Panc1 (cell line): ENCODE measurements around the gene PDCD4. TPM values are rescaled to one million over a fixed set of nuclear protein-coding genes. Genes with fewer than 3 reads are reported as not detected.

ENCODE experiments used
- ATAC-seq: fragments of 200-7000 bp; cut with Tn5 transposase; 2 replicates; pipeline ENCODE4 v1.9.1; 2020; ENCODE audit warnings: mild to moderate bottlenecking, moderate library complexity
- BruUV-seq: library from RNA; stranded (reverse); fragments of 400-500 nt; replicated peaks from 2 replicates; lab custom pipeline; 2021; lab: Mats Ljungman, UMichigan
- CTCF ChIA-PET: fragments of 300-600 bp; sonication (Branson Sonifier 250); formaldehyde crosslinking; loops from one replicate; lab custom pipeline; 2022; ENCODE audit warnings: antibody characterized with exemption; lab: Charles Lee
- POLR2A ChIA-PET: fragments of 300-600 bp; sonication (Branson Sonifier 250); formaldehyde crosslinking; loops from one replicate; lab custom pipeline; 2022; ENCODE audit warnings: antibody characterized with exemption; lab: Charles Lee
- DNase-seq: peaks from one replicate; pipeline ENCODE4 v3.0.0-alpha.2; 2010; ENCODE audit warnings: low read depth, low spot score
- H3K27ac ChIP-seq: 2 replicates; pipeline ENCODE4 v1.5.1; 2011; ENCODE audit warnings: mild to moderate bottlenecking, low read length, inconsistent platforms
- H3K27me3 ChIP-seq: fragments of 200-500 bp; sonication (Bioruptor generic); 2 replicates; pipeline ENCODE4 v1.6.0; 2014; ENCODE audit warnings: low read length, inconsistent platforms; ENCODE audit not compliant: control insufficient read depth, insufficient read depth
- H3K36me3 ChIP-seq: fragments of 200-500 bp; sonication (Bioruptor generic); 2 replicates; pipeline ENCODE4 v1.5.1; 2014; ENCODE audit warnings: inconsistent platforms, mild to moderate bottlenecking, low read length, moderate library complexity; ENCODE audit not compliant: control insufficient read depth, insufficient read depth
- H3K4me1 ChIP-seq: 2 replicates; pipeline ENCODE4 v1.5.1; 2011; ENCODE audit warnings: inconsistent platforms, mild to moderate bottlenecking, low read length, moderate library complexity; ENCODE audit not compliant: control insufficient read depth, insufficient read depth
- H3K4me3 ChIP-seq, 2 experiments: 2 replicates each; pipeline ENCODE4 v1.5.1; 2011 to 2012; ENCODE audit warnings: low read depth in 2 of 2, low read length in 2 of 2, mild to moderate bottlenecking in 2 of 2, inconsistent platforms in 1 of 2, moderate library complexity in 1 of 2
- H3K9me3 ChIP-seq: fragments of 200-500 bp; sonication (Bioruptor generic); 2 replicates; pipeline ENCODE4 v1.5.1; 2014; ENCODE audit warnings: low read depth, mild to moderate bottlenecking, inconsistent platforms, low read length, moderate library complexity; ENCODE audit not compliant: control insufficient read depth, insufficient read depth
- POLR2AphosphoS5 ChIP-seq: IDR thresholded peaks from 2 replicates; pipeline ENCODE4 v1.6.1; 2012; ENCODE audit warnings: mild to moderate bottlenecking, low read depth, low read length, moderate library complexity
- SIN3A ChIP-seq: IDR thresholded peaks from 2 replicates; pipeline ENCODE4 v1.6.1; 2012; ENCODE audit warnings: low read depth, mild to moderate bottlenecking, low read length, moderate library complexity, borderline replicate concordance; ENCODE audit not compliant: insufficient read depth
- TCF7L2 ChIP-seq: IDR thresholded peaks from 2 replicates; pipeline ENCODE4 v1.6.1; 2011; ENCODE audit warnings: mild to moderate bottlenecking, low read depth, low read length, inconsistent platforms
- in situ Hi-C: cut with HindIII; loops from 2 replicates; pipeline ENCODE4 v1.10.0; 2016; ENCODE audit warnings: low sequenced_read_pairs, low pct_unique_long_range_greater_than_20kb
- intact Hi-C: fragments of 100-400 bp; cut with micrococcal nuclease; formaldehyde crosslinking; loops from one replicate; pipeline ENCODE4 v1.10.0; 2022; ENCODE audit not compliant: unreplicated experiment
- total RNA-seq: library from RNA; stranded (reverse); gene quantifications from one replicate; pipeline ENCODE4 v1.2.1, GENCODE V29; 2021; ENCODE audit not compliant: unreplicated experiment
- TF ChIP-seq, protein P1 (sequence below), 2 experiments: IDR thresholded peaks; 2 replicates each; pipeline ENCODE4 v1.6.1; 2011 to 2012; ENCODE audit warnings: low read depth in 2 of 2, control low read depth in 1 of 2, low read length in 1 of 2, mild to moderate bottlenecking in 1 of 2, moderate library complexity in 1 of 2; ENCODE audit not compliant: insufficient read depth in 1 of 2
- TF ChIP-seq, protein P2 (sequence below): fragments of 450-650 bp; IDR thresholded peaks from 2 replicates; pipeline ENCODE4 v1.5.1; 2017; ENCODE audit warnings: mild to moderate bottlenecking

Gene PDCD4
- total RNA-seq, 1 experiment from 2014 or later: 33.6 TPM

DNA sequence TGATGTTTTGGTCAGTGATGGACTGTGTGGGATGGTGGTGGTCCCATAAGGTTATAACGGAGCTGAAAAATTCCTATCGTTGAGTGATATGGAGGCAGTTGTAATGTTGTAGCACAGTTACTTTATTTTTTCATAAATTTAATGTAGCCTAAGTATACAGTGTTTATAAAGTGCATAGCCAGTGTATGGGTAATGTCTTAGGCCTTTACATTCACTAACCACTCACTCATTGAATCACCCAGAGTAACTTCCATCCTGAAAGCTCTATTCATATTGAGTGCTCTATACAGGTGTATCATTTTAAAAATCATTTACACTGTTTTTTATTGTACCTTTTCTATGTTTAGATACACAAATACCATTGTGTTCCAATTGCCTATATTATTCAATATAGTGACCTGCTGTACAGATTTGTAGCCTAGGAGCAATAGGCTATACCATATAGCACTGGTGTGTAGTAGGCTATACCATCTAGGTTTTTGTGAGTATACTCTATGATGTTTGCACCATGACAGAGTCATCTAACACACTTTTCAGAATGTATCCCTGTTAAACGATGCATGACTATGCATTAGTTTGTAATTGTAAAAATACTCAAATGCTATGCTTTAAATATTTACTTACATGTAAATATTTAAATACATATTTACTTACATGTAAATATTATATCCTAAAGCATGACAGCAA is 21.0 kb downstream of the PDCD4 start:
- H3K36me3 ChIP-seq: no peaks in the 10 kb centered on the region
- no peaks in the 10 kb centered on the region for H3K9me3 ChIP-seq
- no peaks in the 10 kb centered on the region for H3K27me3 ChIP-seq
- no peaks in the 10 kb centered on the region; the same call in 1 of the 2 replicates for H3K4me1 ChIP-seq
- no peak overlapping the region for H3K27ac ChIP-seq
- intact Hi-C loops: loop anchor here (1.0 to 5.0 kb wide), 3 partner anchors 146 to 585 kb away; no protein-coding TSS in a partner anchor
- in situ Hi-C loops: no loop called here
- TF ChIP-seq SIN3A (no peak), POLR2AphosphoS5 (no peak), TCF7L2 (no peak)
- TF ChIP-seq, protein P1, sequence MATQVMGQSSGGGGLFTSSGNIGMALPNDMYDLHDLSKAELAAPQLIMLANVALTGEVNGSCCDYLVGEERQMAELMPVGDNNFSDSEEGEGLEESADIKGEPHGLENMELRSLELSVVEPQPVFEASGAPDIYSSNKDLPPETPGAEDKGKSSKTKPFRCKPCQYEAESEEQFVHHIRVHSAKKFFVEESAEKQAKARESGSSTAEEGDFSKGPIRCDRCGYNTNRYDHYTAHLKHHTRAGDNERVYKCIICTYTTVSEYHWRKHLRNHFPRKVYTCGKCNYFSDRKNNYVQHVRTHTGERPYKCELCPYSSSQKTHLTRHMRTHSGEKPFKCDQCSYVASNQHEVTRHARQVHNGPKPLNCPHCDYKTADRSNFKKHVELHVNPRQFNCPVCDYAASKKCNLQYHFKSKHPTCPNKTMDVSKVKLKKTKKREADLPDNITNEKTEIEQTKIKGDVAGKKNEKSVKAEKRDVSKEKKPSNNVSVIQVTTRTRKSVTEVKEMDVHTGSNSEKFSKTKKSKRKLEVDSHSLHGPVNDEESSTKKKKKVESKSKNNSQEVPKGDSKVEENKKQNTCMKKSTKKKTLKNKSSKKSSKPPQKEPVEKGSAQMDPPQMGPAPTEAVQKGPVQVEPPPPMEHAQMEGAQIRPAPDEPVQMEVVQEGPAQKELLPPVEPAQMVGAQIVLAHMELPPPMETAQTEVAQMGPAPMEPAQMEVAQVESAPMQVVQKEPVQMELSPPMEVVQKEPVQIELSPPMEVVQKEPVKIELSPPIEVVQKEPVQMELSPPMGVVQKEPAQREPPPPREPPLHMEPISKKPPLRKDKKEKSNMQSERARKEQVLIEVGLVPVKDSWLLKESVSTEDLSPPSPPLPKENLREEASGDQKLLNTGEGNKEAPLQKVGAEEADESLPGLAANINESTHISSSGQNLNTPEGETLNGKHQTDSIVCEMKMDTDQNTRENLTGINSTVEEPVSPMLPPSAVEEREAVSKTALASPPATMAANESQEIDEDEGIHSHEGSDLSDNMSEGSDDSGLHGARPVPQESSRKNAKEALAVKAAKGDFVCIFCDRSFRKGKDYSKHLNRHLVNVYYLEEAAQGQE (IDR thresholded peaks at IDR 0.05; ENCODE audit: insufficient read depth in 1 of 2, low read depth in 2 of 2, low read length in 1 of 2): no peak
- TF ChIP-seq, protein P2, sequence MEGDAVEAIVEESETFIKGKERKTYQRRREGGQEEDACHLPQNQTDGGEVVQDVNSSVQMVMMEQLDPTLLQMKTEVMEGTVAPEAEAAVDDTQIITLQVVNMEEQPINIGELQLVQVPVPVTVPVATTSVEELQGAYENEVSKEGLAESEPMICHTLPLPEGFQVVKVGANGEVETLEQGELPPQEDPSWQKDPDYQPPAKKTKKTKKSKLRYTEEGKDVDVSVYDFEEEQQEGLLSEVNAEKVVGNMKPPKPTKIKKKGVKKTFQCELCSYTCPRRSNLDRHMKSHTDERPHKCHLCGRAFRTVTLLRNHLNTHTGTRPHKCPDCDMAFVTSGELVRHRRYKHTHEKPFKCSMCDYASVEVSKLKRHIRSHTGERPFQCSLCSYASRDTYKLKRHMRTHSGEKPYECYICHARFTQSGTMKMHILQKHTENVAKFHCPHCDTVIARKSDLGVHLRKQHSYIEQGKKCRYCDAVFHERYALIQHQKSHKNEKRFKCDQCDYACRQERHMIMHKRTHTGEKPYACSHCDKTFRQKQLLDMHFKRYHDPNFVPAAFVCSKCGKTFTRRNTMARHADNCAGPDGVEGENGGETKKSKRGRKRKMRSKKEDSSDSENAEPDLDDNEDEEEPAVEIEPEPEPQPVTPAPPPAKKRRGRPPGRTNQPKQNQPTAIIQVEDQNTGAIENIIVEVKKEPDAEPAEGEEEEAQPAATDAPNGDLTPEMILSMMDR: no peak
- DNase-seq: no peak
- no peak for ATAC-seq
- POLR2A ChIA-PET: no interaction called here
- CTCF ChIA-PET: interaction anchor here (1.2 kb wide), 1 partner anchor 14 kb away, joined by 3 read pairs; no protein-coding TSS in a partner anchor
- H3K4me3 ChIP-seq: no peak overlapping the region
- no TSS peak for BruUV-seq

DNA sequence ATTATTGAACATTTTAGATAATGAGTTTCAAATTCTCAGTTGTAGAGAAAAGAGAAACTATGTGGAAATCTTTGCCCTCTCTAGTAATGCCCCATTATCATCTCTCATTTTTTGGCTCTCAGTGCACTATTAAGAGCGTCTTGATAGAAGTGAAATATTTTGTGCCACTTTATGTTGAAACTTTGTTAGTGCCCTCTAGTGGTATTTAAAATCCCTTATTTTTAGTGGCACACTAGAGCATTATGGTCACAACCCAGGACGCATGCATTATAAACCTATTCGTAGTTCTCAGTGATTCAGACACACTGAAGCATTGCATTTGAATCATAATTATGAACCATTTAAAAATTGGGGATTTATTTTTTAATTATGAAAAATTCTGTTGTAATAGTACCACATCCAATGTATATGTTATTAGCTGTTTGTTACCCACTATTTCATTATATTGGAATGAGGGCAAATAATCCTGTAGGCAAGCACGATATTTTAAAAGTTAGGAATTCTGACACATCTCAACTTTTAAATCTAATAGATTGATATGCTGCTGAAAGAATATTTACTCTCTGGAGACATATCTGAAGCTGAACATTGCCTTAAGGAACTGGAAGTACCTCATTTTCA is 21.9 kb downstream of the PDCD4 start:
- H3K4me1 ChIP-seq: no peaks in the 10 kb centered on the region; the same call in 1 of the 2 replicates
- intact Hi-C loops (loop anchor here (1.0 to 5.0 kb wide), 3 partner anchors 147 to 586 kb away; no protein-coding TSS in a partner anchor), in situ Hi-C loops (no loop called here)
- DNase-seq (no peak), ATAC-seq (peak; percentile 94)
- ChIA-PET POLR2A (no interaction called here), CTCF (interaction anchor here (1.2 to 1.3 kb wide), 3 partner anchors 13 to 147 kb away, joined by 3 to 6 read pairs (median 3); no protein-coding TSS in a partner anchor)
- peaks cover 4% of the 10 kb centered on the region; the same call in 1 of the 2 replicates for H3K36me3 ChIP-seq
- H3K9me3 ChIP-seq: no peaks in the 10 kb centered on the region
- H3K4me3 ChIP-seq: no peak overlapping the region
- H3K27ac ChIP-seq: no peak overlapping the region
- BruUV-seq: no TSS peak
- H3K27me3 ChIP-seq: no peaks in the 10 kb centered on the region
- TF ChIP-seq SIN3A: no peak
- no peak; the same call in 1 of the 2 replicates for TF ChIP-seq POLR2AphosphoS5
- TF ChIP-seq, protein P1 (IDR thresholded peaks at IDR 0.05; ENCODE audit: insufficient read depth in 1 of 2, low read depth in 2 of 2, low read length in 1 of 2): no peak
- TF ChIP-seq, protein P2: peak; percentile 72; the same call in 1 of the 2 replicates
